Ovary (tissue), 9 donors: Measurements from ENCODE around the gene TSPAN3. TPM values are rescaled to one million over a fixed set of nuclear protein-coding genes. Genes with fewer than 3 reads are reported as not detected.

Source experiments
- DNase-seq, 5 donors: peaks; one replicate each; pipeline ENCODE4 v3.0.0-alpha.2; 2019 to 2020
- H3K27ac ChIP-seq, 2 donors: fragments of 200-600 bp; one replicate each; pipeline versions ENCODE4 v1.5.1 to v1.8.0; 2019 to 2022
- H3K27me3 ChIP-seq: fragments of 200-600 bp; one replicate; pipeline ENCODE4 v1.8.0; 2022
- H3K36me3 ChIP-seq: fragments of 200-600 bp; sonication (generic); one replicate; pipeline ENCODE4 v1.5.1; 2019
- H3K4me1 ChIP-seq: one replicate; pipeline ENCODE4 v1.8.1; 2013; ENCODE audit warnings: mild to moderate bottlenecking, moderate library complexity; ENCODE audit not compliant: insufficient read depth
- H3K4me3 ChIP-seq: fragments of 200-600 bp; sonication (generic); one replicate; pipeline ENCODE4 v1.5.1; 2017
- H3K9me3 ChIP-seq, 2 donors: fragments of 200-600 bp in 1 of 2; sonication (generic) in 1 of 2; one replicate each; pipeline versions ENCODE4 v1.5.1 to v1.8.1; 2013 to 2019; ENCODE audit warnings: mild to moderate bottlenecking in 1 of 2, moderate library complexity in 1 of 2
- EP300 ChIP-seq: sonication (generic); formaldehyde crosslinking; IDR thresholded peaks from one replicate; pipeline ENCODE4 v1.6.1; 2017; ENCODE audit warnings: antibody characterized with exemption
- POLR2A ChIP-seq: fragments of 450-650 bp; IDR thresholded peaks from one replicate; pipeline ENCODE4 v1.6.1; 2017; ENCODE audit warnings: antibody characterized with exemption, mild to moderate bottlenecking, moderate library complexity
- WGBS, 3 donors: extraction: QIAGEN DNeasy Blood & Tissue Kit in 1 of 3; methylation state at CpG; one replicate each; pipeline versions ENCODE4 v1.1.5 to v1.1.7; 2013 to 2017; 5-methylcytosine and 5-hydroxymethylcytosine counted together
- intact Hi-C, 4 donors: fragments of 100-400 bp; cut with DNase I; formaldehyde crosslinking; loops; one replicate each; pipeline versions ENCODE4 v1.11.0 to v1.15.1; 2022 to 2023
- polyA plus RNA-seq, 2 donors: library from polyadenylated mRNA; stranded (reverse); fragments of 200-250 nt in 1 of 2; fragments of 350-450 nt in 1 of 2; fragmentation: Illumina TruSeq in 1 of 2; extraction: RNeasy Lipid Tissue Mini Kit (QIAGEN cat#74804) in 1 of 2; gene quantifications; one replicate each; pipeline ENCODE4 v1.2.3, GENCODE V29; 2013 to 2014
- total RNA-seq, 7 donors: library from RNA; depleted of rRNA in 2 of 7; stranded (reverse); fragments of >200 nt in 2 of 7; fragmentation: NEBNext Ultra II Directional in 3 of 7; extraction: Animal tissue kit (Norgen Biotek cat#: 25700) in 3 of 7; gene quantifications; one replicate each; pipeline versions ENCODE4 v1.1.0 to v1.2.4, GENCODE V29; 2016 to 2023
- TF ChIP-seq, protein P1 (sequence below), 3 donors: fragments of 450-650 bp in 2 of 3; fragments of 200-600 bp in 1 of 3; IDR thresholded peaks; one replicate each; pipeline versions ENCODE4 v1.5.1 to v1.8.0; 2016 to 2022; ENCODE audit warnings: antibody characterized with exemption in 3 of 3, mild to moderate bottlenecking in 1 of 3
- donor health status: DM: no; HTN: no; CAD: no; lungs with moderate emphysema.
- donor health status: DM: no; HTN: no; CAD: no.
- donor health status: Bipolar disorder and iron deficiency.
- donor health status: DM: yes; HTN: yes; CAD: no.
- donor health status: DM: no; HTN: no; CAD: no.
- donor health status: DM: yes; HTN: yes; CAD: no.

Gene TSPAN3
- total and polyA plus RNA-seq, 9 donors = 140 to 266 (median 196) TPM

DNA sequence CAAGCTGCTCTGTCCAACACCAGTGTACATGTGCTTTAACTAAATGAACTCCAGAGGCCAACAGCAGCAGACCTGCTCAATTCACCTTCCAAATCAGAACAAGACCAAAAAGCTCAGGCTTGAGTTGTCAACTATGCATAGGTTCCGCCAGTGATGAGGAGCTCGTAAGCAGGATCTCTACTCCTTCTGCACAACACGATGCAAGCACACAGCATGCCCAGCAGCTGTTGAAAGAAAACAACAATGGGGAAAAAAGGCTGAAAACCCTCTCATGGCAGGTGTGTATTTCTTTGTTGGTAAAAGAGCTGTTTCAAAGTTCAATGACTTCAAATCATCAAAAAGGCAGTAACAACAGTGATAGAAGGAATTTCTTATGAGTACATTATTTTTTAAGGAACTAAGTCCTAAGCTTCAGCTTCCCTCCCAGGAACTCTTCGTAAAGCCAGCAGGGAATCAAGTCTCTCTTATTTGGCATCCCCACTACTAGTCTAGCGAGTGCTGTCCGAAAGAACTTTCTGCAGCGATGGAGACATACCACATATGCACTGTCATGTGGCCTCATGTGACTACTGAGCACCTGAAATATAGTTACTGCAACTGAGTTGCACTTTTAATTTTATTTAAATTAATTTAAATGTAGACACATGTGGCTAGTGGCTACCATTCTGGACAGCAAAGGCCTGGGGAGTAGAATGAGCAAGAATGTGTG is 24.1 kb downstream of the TSPAN3 start:
- TF ChIP-seq EP300 = no peak
- TF ChIP-seq POLR2A = no peak
- TF ChIP-seq, protein P1, sequence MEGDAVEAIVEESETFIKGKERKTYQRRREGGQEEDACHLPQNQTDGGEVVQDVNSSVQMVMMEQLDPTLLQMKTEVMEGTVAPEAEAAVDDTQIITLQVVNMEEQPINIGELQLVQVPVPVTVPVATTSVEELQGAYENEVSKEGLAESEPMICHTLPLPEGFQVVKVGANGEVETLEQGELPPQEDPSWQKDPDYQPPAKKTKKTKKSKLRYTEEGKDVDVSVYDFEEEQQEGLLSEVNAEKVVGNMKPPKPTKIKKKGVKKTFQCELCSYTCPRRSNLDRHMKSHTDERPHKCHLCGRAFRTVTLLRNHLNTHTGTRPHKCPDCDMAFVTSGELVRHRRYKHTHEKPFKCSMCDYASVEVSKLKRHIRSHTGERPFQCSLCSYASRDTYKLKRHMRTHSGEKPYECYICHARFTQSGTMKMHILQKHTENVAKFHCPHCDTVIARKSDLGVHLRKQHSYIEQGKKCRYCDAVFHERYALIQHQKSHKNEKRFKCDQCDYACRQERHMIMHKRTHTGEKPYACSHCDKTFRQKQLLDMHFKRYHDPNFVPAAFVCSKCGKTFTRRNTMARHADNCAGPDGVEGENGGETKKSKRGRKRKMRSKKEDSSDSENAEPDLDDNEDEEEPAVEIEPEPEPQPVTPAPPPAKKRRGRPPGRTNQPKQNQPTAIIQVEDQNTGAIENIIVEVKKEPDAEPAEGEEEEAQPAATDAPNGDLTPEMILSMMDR (IDR thresholded peaks at IDR 0.05) = no peak
- Histone ChIP-seq H3K27ac (no peak overlapping the region), H3K4me3 (no peak overlapping the region), H3K36me3 (no peaks in the 10 kb centered on the region), H3K27me3 (no peaks in the 10 kb centered on the region), H3K4me1 (no peaks in the 10 kb centered on the region), H3K9me3 (no peaks in the 10 kb centered on the region)
- WGBS, 3 donors = 90 to 95% (median 91%) methylated on average over 7 of the region's 7 CpGs
- no peak for DNase-seq
- intact Hi-C loops = no loop called here

DNA sequence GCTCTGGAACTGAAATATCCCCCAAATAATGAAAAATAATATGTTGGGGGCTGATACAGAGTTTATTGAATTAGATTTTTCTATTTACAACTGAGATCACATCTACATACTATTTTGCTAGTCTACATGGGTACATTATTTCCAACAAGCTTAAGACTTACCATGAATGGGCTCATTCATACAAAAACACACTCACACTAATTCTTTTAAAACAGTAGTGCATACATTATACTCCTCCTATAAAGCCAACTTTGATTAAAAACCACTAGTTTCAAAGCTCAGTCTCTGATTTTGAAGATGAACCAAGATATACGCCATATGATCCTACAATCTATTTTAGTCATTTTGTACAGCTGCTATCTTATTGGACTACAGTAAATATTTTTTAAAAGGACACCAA is 24.9 kb downstream of the TSPAN3 start:
- Histone ChIP-seq H3K4me3 (no peak overlapping the region), H3K36me3 (no peaks in the 10 kb centered on the region), H3K4me1 (no peaks in the 10 kb centered on the region), H3K9me3 (no peaks in the 10 kb centered on the region), H3K27ac (no peak overlapping the region), H3K27me3 (no peaks in the 10 kb centered on the region)
- TF ChIP-seq EP300 (no peak), POLR2A (no peak)
- TF ChIP-seq, protein P1 (IDR thresholded peaks at IDR 0.05) = no peak
- intact Hi-C loops = no loop called here
- no peak for DNase-seq
- 95 to 97% (median 96%) methylated on average over 1 of the region's 1 CpG for WGBS, 3 donors

DNA sequence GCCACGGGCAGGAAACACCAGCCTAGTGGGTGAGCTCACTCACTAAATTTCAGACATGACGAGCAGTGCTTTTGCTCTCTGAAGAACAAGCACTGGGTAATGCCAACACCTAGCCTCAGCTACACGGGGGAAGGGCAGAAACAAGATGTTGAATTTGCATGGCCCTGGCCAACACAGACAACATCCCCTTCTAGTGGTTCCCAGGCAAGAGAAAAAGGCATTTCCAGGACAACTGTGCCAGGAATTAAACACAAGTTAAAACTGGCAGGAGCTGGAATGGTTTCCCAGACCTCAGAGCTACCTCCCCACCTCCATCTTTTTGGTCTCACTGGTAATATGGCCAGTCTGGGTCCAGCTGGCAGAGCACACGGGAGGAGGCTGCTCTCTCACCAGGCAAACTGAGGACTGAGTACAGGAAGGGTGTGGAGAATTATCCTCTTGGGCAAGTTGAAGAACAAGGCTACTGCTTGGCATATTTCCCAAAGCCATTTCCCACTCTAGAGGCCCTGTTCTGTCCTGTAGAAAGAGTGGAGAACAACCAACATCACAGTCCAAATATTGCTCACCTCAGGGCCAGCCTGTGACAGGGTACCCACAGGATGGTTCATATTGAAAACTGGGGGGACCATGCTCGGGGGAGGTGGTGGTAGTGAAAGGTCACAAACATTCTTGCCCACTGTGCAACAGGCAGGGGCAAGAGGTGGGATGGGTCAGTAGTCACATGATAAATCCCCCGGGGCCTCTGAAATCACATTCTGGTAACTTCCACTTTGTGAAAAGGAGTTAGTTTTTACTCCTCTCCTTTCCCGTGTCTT is 26.5 kb downstream of the TSPAN3 start:
- no peaks in the 10 kb centered on the region for H3K36me3 ChIP-seq
- no peaks in the 10 kb centered on the region for H3K4me1 ChIP-seq
- WGBS, 3 donors = 82 to 83% (median 82%) methylated on average over 7 of the region's 7 CpGs
- TF ChIP-seq POLR2A (no peak), EP300 (no peak)
- TF ChIP-seq, protein P1 (IDR thresholded peaks at IDR 0.05) = no peak
- DNase-seq = no peak
- H3K27ac ChIP-seq = no peak overlapping the region
- H3K4me3 ChIP-seq = no peak overlapping the region
- intact Hi-C loops = no loop called here
- H3K27me3 ChIP-seq = no peaks in the 10 kb centered on the region
- no peaks in the 10 kb centered on the region for H3K9me3 ChIP-seq

DNA sequence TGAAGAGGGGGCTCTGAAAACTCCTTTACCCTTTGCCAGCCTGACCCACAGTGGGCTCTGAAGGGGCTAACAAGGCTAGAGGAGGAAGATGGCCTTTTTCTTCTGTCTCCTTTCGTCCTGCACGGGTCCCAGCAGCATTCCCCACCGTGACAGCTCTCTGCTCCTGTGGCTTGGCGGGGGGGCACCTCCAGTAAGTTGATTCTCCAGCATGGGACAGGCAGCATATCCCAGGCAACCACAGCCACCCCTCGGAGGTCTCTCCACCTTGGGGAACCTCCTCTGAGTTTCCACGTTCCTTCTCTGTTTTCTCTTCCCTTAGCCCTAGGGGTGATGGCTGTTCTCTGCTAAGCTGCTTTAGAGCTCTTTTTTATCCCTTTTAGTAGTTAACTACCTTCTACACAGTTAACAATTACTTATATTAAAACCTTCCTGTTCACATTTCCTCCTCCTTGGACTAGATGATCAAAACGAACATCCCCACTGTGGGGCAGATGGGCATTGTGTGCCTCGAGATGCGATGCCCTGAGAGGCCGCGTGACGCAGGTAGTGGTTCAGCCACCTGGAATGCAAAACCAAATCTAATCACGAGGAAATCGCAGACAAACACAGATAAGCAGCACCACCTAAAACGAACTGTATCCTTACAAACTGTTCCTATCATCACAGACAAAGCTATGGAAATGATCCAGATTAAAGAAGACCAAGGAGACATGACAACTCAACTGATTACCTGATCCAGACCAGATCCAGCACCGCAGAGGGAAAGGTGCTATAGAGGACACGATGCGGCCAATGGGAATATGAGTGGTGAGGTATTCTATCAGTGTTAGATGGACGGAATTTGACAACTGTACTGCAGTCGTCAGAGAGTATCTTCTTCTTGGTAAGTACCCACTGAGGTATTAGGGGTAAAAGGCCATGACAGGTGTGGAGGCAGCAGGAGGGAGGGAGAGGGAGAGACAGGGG is 27.7 kb downstream of the TSPAN3 start:
- TF ChIP-seq POLR2A (no peak), EP300 (no peak)
- TF ChIP-seq, protein P1 (IDR thresholded peaks at IDR 0.05) = no peak
- H3K9me3 ChIP-seq = no peaks in the 10 kb centered on the region

More for the DNA sequence above, 27.7 kb downstream of the TSPAN3 start:
- no peak for DNase-seq
- Histone ChIP-seq H3K4me3 (no peak overlapping the region), H3K27ac (no peak overlapping the region), H3K27me3 (no peaks in the 10 kb centered on the region), H3K36me3 (no peaks in the 10 kb centered on the region), H3K4me1 (no peaks in the 10 kb centered on the region)
- 78 to 83% (median 82%) methylated on average over 20 of the region's 20 CpGs for WGBS, 3 donors
- intact Hi-C loops = no loop called here
